ENCODE data around the gene TXNDC17. TPM values are rescaled to one million over a fixed set of nuclear protein-coding genes. Genes with fewer than 3 reads are reported as not detected.
A peak's percentile ranks its signal among the peaks of the same experiment; 100 is the strongest.

TXNDC17 gene
- polyA plus RNA-seq, 2 donors = 578 to 612 TPM

GRCh38 chr17:6603744-6604325 is 37.0 kb upstream of the TXNDC17 start:
- no peaks in the 10 kb centered on the region for H3K9me3 ChIP-seq (ENCODE audit: control insufficient read depth in 2 of 2, insufficient read depth in 1 of 2, low read depth in 1 of 2, low read length in 1 of 2)
- no peaks in the 10 kb centered on the region for H3K4me1 ChIP-seq (ENCODE audit: control insufficient read depth in 2 of 2, insufficient read depth in 2 of 2, low read length in 1 of 2)
- H3K36me3 ChIP-seq (ENCODE audit: control insufficient read depth in 2 of 2, insufficient read depth in 2 of 2, low read length in 1 of 2) = peaks cover 7 to 15% of the 10 kb centered on the region in 2 donors
- no peak overlapping the region for H3K27ac ChIP-seq (ENCODE audit: low read depth in 2 of 2, low read length in 1 of 2)
- H3K27me3 ChIP-seq (ENCODE audit: control insufficient read depth in 1 of 2, insufficient read depth in 2 of 2, low read length in 2 of 2) = no peaks in the 10 kb centered on the region
- 60 to 67% methylated on average over 3 of the region's 3 CpGs for WGBS, 2 donors
- H3K4me3 ChIP-seq (ENCODE audit: low read depth in 1 of 2, low read length in 2 of 2) = no peak overlapping the region

GRCh38 chr17:6605142-6605541 is 35.7 kb upstream of the TXNDC17 start:
- Histone ChIP-seq H3K9me3 (ENCODE audit: control insufficient read depth in 2 of 2, insufficient read depth in 1 of 2, low read depth in 1 of 2, low read length in 1 of 2) (no peaks in the 10 kb centered on the region), H3K36me3 (ENCODE audit: control insufficient read depth in 2 of 2, insufficient read depth in 2 of 2, low read length in 1 of 2) (peaks cover 10 to 18% of the 10 kb centered on the region in 2 donors), H3K27me3 (ENCODE audit: control insufficient read depth in 1 of 2, insufficient read depth in 2 of 2, low read length in 2 of 2) (no peaks in the 10 kb centered on the region), H3K27ac (ENCODE audit: low read depth in 2 of 2, low read length in 1 of 2) (no peak overlapping the region), H3K4me1 (ENCODE audit: control insufficient read depth in 2 of 2, insufficient read depth in 2 of 2, low read length in 1 of 2) (no peaks in the 10 kb centered on the region), H3K4me3 (ENCODE audit: low read depth in 1 of 2, low read length in 2 of 2) (no peak overlapping the region)
- WGBS, 2 donors = 93% methylated on average over 6 of the region's 6 CpGs

GRCh38 chr17:6608321-6608720 is 32.5 kb upstream of the TXNDC17 start:
- 60 to 64% methylated on average over 3 of the region's 3 CpGs for WGBS, 2 donors
- no peaks in the 10 kb centered on the region for H3K4me1 ChIP-seq (ENCODE audit: control insufficient read depth in 2 of 2, insufficient read depth in 2 of 2, low read length in 1 of 2)
- H3K9me3 ChIP-seq (ENCODE audit: control insufficient read depth in 2 of 2, insufficient read depth in 1 of 2, low read depth in 1 of 2, low read length in 1 of 2) = no peaks in the 10 kb centered on the region
- H3K4me3 ChIP-seq (ENCODE audit: low read depth in 1 of 2, low read length in 2 of 2) = no peak overlapping the region
- H3K36me3 ChIP-seq (ENCODE audit: control insufficient read depth in 2 of 2, insufficient read depth in 2 of 2, low read length in 1 of 2) = peaks cover 11 to 19% of the 10 kb centered on the region in 2 donors
- no peaks in the 10 kb centered on the region for H3K27me3 ChIP-seq (ENCODE audit: control insufficient read depth in 1 of 2, insufficient read depth in 2 of 2, low read length in 2 of 2)
- peak overlapping the region in 1 of 2 donors; percentile 10 for H3K27ac ChIP-seq (ENCODE audit: low read depth in 2 of 2, low read length in 1 of 2)

GRCh38 chr17:6610011-6610410 is 30.8 kb upstream of the TXNDC17 start:
- Histone ChIP-seq H3K9me3 (ENCODE audit: control insufficient read depth in 2 of 2, insufficient read depth in 1 of 2, low read depth in 1 of 2, low read length in 1 of 2) (no peaks in the 10 kb centered on the region), H3K4me3 (ENCODE audit: low read depth in 1 of 2, low read length in 2 of 2) (no peak overlapping the region), H3K4me1 (ENCODE audit: control insufficient read depth in 2 of 2, insufficient read depth in 2 of 2, low read length in 1 of 2) (no peaks in the 10 kb centered on the region), H3K27ac (ENCODE audit: low read depth in 2 of 2, low read length in 1 of 2) (no peak overlapping the region), H3K36me3 (ENCODE audit: control insufficient read depth in 2 of 2, insufficient read depth in 2 of 2, low read length in 1 of 2) (peaks cover 11 to 19% of the 10 kb centered on the region in 2 donors), H3K27me3 (ENCODE audit: control insufficient read depth in 1 of 2, insufficient read depth in 2 of 2, low read length in 2 of 2) (no peaks in the 10 kb centered on the region)
- 96 to 99% methylated on average over 5 of the region's 5 CpGs for WGBS, 2 donors

GRCh38 chr17:6611231-6611630 is 29.6 kb upstream of the TXNDC17 start:
- Histone ChIP-seq H3K9me3 (ENCODE audit: control insufficient read depth in 2 of 2, insufficient read depth in 1 of 2, low read depth in 1 of 2, low read length in 1 of 2) (no peaks in the 10 kb centered on the region), H3K4me1 (ENCODE audit: control insufficient read depth in 2 of 2, insufficient read depth in 2 of 2, low read length in 1 of 2) (no peaks in the 10 kb centered on the region), H3K36me3 (ENCODE audit: control insufficient read depth in 2 of 2, insufficient read depth in 2 of 2, low read length in 1 of 2) (peaks cover 11 to 14% of the 10 kb centered on the region in 2 donors), H3K4me3 (ENCODE audit: low read depth in 1 of 2, low read length in 2 of 2) (no peak overlapping the region), H3K27me3 (ENCODE audit: control insufficient read depth in 1 of 2, insufficient read depth in 2 of 2, low read length in 2 of 2) (no peaks in the 10 kb centered on the region), H3K27ac (ENCODE audit: low read depth in 2 of 2, low read length in 1 of 2) (no peak overlapping the region)
- 89 to 95% methylated on average over 4 of the region's 4 CpGs for WGBS, 2 donors

- WGBS, 2 donors = 96 to 97% methylated on average over 3 of the region's 3 CpGs
- Histone ChIP-seq H3K9me3 (ENCODE audit: control insufficient read depth in 2 of 2, insufficient read depth in 1 of 2, low read depth in 1 of 2, low read length in 1 of 2) (no peaks in the 10 kb centered on the region), H3K27me3 (ENCODE audit: control insufficient read depth in 1 of 2, insufficient read depth in 2 of 2, low read length in 2 of 2) (no peaks in the 10 kb centered on the region), H3K27ac (ENCODE audit: low read depth in 2 of 2, low read length in 1 of 2) (no peak overlapping the region), H3K36me3 (ENCODE audit: control insufficient read depth in 2 of 2, insufficient read depth in 2 of 2, low read length in 1 of 2) (peaks cover 6 to 10% of the 10 kb centered on the region in 2 donors), H3K4me3 (ENCODE audit: low read depth in 1 of 2, low read length in 2 of 2) (no peak overlapping the region), H3K4me1 (ENCODE audit: control insufficient read depth in 2 of 2, insufficient read depth in 2 of 2, low read length in 1 of 2) (no peaks in the 10 kb centered on the region)
Observed at GRCh38 chr17:6623941-6624340, 16.9 kb upstream of the TXNDC17 start.

GRCh38 chr17:6626616-6627015 is 14.2 kb upstream of the TXNDC17 start:
- 88 to 97% methylated on average over 6 of the region's 6 CpGs for WGBS, 2 donors
- Histone ChIP-seq H3K36me3 (ENCODE audit: control insufficient read depth in 2 of 2, insufficient read depth in 2 of 2, low read length in 1 of 2) (peaks cover 6 to 10% of the 10 kb centered on the region in 2 donors), H3K27me3 (ENCODE audit: control insufficient read depth in 1 of 2, insufficient read depth in 2 of 2, low read length in 2 of 2) (no peaks in the 10 kb centered on the region), H3K4me3 (ENCODE audit: low read depth in 1 of 2, low read length in 2 of 2) (no peak overlapping the region), H3K4me1 (ENCODE audit: control insufficient read depth in 2 of 2, insufficient read depth in 2 of 2, low read length in 1 of 2) (no peaks in the 10 kb centered on the region), H3K9me3 (ENCODE audit: control insufficient read depth in 2 of 2, insufficient read depth in 1 of 2, low read depth in 1 of 2, low read length in 1 of 2) (no peaks in the 10 kb centered on the region), H3K27ac (ENCODE audit: low read depth in 2 of 2, low read length in 1 of 2) (no peak overlapping the region)

- WGBS, 2 donors = 45 to 74% methylated on average over 1 of the region's 1 CpG
- Histone ChIP-seq H3K9me3 (ENCODE audit: control insufficient read depth in 2 of 2, insufficient read depth in 1 of 2, low read depth in 1 of 2, low read length in 1 of 2) (no peaks in the 10 kb centered on the region), H3K4me1 (ENCODE audit: control insufficient read depth in 2 of 2, insufficient read depth in 2 of 2, low read length in 1 of 2) (no peaks in the 10 kb centered on the region), H3K36me3 (ENCODE audit: control insufficient read depth in 2 of 2, insufficient read depth in 2 of 2, low read length in 1 of 2) (peaks cover 6 to 10% of the 10 kb centered on the region in 2 donors), H3K4me3 (ENCODE audit: low read depth in 1 of 2, low read length in 2 of 2) (no peak overlapping the region), H3K27me3 (ENCODE audit: control insufficient read depth in 1 of 2, insufficient read depth in 2 of 2, low read length in 2 of 2) (no peaks in the 10 kb centered on the region), H3K27ac (ENCODE audit: low read depth in 2 of 2, low read length in 1 of 2) (no peak overlapping the region)
Observed at GRCh38 chr17:6627019-6627418, 13.8 kb upstream of the TXNDC17 start.

GRCh38 chr17:6630390-6630789 is 10.5 kb upstream of the TXNDC17 start:
- H3K27ac ChIP-seq (ENCODE audit: low read depth in 2 of 2, low read length in 1 of 2) = no peak overlapping the region
- H3K4me1 ChIP-seq (ENCODE audit: control insufficient read depth in 2 of 2, insufficient read depth in 2 of 2, low read length in 1 of 2) = no peaks in the 10 kb centered on the region
- no peak overlapping the region for H3K4me3 ChIP-seq (ENCODE audit: low read depth in 1 of 2, low read length in 2 of 2)
- no peaks in the 10 kb centered on the region for H3K9me3 ChIP-seq (ENCODE audit: control insufficient read depth in 2 of 2, insufficient read depth in 1 of 2, low read depth in 1 of 2, low read length in 1 of 2)
- 95 to 100% methylated on average over 1 of the region's 1 CpG for WGBS, 2 donors
- peaks cover 6 to 8% of the 10 kb centered on the region in 2 donors for H3K36me3 ChIP-seq (ENCODE audit: control insufficient read depth in 2 of 2, insufficient read depth in 2 of 2, low read length in 1 of 2)
- H3K27me3 ChIP-seq (ENCODE audit: control insufficient read depth in 1 of 2, insufficient read depth in 2 of 2, low read length in 2 of 2) = no peaks in the 10 kb centered on the region

- Histone ChIP-seq H3K4me1 (ENCODE audit: control insufficient read depth in 2 of 2, insufficient read depth in 2 of 2, low read length in 1 of 2) (no peaks in the 10 kb centered on the region), H3K27me3 (ENCODE audit: control insufficient read depth in 1 of 2, insufficient read depth in 2 of 2, low read length in 2 of 2) (no peaks in the 10 kb centered on the region), H3K27ac (ENCODE audit: low read depth in 2 of 2, low read length in 1 of 2) (no peak overlapping the region), H3K9me3 (ENCODE audit: control insufficient read depth in 2 of 2, insufficient read depth in 1 of 2, low read depth in 1 of 2, low read length in 1 of 2) (no peaks in the 10 kb centered on the region), H3K4me3 (ENCODE audit: low read depth in 1 of 2, low read length in 2 of 2) (no peak overlapping the region), H3K36me3 (ENCODE audit: control insufficient read depth in 2 of 2, insufficient read depth in 2 of 2, low read length in 1 of 2) (peaks cover 5 to 10% of the 10 kb centered on the region in 2 donors)
Observed at GRCh38 chr17:6632530-6632929, 8.3 kb upstream of the TXNDC17 start.
